GM21390 (cell line): ENCODE data around the gene PDCD4.

ENCODE experiments used
- ATAC-seq: cut with Tn5 transposase; IDR thresholded peaks from one replicate; pipeline ENCODE4 v1.9.1; 2021; ENCODE audit not compliant: unreplicated experiment

The PDCD4 gene

GRCh38 chr10:110860576-110861241, 11.0 kb upstream of the PDCD4 start:
- ATAC-seq = peak; percentile 56

DNA sequence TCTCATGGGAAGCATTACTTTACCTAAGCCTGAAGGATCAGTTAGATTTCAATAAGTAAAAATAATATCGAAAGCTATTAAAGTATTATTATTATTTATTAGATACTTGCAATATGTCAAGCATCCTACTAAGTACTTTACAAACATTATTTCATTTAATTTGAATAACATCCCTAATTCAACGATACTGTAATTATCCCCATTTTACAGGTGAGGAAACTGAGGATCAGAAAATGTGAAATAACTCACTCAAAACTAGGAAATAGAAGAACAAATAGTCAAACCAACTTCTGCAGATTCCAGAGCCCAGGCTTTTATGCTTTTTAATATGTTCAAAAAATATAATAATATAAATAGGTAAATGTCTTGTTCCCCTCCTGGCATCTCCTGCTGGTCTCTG, 10.3 kb upstream of the PDCD4 start:
- no peak for ATAC-seq

DNA sequence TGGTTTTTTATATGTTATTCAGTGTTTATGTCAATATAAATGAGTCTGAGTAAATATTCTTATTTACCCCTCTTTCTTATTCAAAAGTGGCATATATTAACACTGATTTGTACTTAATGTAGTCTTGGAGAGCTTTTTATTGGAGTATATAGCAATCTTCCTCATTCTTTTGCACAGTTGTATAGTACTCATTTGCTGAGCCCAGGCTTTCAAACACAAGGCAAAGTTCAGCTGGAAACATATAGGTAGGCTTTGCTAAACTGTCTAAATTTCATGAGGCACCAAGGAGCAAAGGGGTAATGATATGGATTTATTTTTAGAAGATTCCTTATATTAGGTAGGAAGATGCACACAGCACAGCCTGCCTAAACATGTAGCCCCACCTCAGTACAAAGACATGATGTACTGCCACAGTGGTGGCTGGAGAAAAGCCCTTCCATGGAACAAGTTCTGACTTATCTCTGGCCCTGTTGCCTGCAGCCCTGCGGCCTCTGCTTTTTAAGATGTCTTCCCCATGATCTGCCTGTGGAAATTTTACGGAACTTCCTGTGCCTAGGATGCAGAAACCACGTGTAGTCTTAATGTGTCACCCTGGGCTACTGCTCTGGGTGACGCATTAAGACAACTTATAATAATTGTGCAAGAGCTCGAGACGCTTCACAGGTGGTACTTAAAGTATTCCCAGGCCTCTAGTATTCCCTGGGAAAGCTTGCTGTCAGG, 9.6 kb upstream of the PDCD4 start:
- no peak for ATAC-seq

DNA sequence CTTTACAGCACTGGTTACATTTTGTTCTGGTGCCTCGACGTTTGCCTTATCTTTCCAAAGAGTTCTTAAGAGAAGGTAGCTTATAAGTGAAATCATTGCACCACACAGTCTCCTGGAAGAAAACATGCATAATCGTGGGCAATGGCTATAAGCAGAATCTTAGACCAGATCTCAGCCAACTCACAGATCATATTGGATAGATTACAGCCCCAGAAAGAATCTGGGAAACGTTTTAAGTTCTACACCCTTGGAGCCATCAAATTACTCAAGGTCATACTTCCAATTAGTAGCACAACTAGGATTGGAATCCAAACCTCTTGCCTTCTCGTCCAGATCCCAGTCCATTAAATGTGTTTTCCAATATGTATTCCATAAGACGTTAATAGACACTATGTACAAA, 8.8 kb upstream of the PDCD4 start:
- no peak for ATAC-seq

GRCh38 chr10:110863361-110863760, 8.4 kb upstream of the PDCD4 start:
- no peak for ATAC-seq

DNA sequence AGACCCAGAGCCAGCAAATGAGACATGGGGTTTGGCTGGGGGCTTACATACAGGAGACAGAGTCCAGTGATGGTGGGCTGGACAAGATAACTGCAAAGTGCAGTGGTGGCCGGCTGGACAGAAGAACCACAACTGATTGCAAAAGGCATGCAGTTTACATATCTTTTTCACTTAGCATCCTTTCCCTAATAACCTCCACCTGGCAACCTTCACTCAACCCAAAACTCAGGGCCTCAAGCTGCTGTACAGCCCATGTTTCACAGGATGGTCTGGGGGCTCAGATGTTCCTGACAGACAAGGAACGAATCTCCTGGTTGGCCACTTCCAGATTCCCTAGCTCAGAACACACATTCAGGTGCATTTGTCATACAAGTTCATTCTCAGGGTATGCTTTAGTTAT, 7.8 kb upstream of the PDCD4 start:
- no peak for ATAC-seq

DNA sequence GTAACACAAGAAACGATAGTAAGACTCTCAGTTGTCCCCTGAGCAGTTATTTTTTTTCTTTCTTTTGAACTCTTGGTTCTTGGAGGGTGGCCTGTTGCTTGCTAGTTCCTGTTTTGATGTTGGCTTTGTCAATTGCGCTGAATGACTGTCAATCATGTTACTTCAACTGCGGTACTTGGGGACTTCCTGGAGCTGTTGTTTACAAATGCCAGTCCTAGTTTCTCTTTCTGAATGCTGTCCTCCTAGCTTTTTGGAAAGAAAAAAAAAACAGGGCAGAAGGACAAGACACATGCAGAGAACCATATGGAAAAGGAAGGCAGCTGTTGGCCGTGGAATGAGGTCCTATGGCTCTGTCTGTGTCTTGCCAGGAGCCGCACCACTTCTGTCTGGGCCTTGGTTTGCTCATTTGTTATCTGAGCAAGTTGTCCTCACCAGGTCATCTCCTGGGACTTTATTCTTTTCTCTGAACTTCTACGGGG, 7.0 kb upstream of the PDCD4 start:
- ATAC-seq = peak; percentile 57

DNA sequence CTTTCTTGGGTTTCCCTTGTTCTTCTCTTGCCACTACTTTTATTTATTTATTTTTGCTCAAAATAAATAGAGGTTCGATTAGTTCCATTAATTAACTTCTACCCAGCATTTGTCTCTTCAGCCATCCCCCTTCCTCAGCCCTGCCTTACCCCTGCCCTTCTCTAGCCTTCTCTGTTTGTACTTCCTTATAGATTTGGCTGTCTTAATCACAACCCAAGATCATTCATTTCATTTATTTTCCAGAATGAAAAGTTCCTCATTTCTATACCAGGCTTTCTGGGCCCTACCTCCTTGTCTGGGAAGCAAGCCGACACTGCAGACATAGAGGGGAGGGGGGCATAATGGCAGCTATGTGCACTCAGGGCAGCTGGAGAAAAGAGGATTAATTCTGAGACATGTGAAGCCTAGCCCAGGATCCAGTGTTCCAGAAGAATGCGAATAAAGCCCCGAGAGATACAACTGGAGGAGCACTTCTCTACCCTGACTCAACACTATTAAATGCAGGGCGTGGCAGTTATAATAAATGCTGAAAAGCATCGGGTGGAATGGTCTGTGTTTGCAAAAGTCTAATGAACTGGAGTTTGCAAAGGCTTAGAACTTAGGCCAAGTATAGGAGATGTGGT, 6.4 kb upstream of the PDCD4 start:
- ATAC-seq = no peak

DNA sequence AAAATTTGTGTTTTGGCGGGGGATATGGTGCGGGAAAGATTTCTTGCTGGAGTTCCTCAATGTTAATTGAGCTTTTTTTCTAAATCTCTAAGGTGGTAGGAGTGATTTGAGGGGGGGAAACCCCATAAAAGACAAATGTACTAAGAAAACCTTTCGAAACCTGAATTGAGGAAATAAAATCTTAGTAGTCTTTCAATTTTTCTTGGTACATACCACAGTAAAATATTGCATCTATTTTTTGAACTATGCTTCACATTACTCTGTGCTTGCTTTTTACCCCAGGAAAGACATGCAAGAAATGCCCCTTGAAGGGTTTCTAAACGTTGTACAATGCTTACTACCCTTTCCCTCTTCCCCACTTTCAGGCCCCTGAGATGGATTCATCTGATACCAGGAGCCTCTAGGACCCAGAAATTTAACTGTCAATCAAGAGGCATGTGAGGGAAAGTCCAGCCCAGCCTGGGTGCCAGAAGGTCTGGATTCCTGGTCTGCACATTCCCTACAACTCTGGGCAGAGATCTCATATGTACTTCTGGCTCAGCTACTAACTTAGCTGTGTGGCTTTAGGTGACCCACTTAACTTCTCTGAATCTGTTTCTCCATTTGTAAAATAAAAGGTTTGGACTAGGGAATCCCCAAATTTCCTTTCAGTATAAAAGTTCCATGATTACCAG, 5.8 kb upstream of the PDCD4 start:
- no peak for ATAC-seq

DNA sequence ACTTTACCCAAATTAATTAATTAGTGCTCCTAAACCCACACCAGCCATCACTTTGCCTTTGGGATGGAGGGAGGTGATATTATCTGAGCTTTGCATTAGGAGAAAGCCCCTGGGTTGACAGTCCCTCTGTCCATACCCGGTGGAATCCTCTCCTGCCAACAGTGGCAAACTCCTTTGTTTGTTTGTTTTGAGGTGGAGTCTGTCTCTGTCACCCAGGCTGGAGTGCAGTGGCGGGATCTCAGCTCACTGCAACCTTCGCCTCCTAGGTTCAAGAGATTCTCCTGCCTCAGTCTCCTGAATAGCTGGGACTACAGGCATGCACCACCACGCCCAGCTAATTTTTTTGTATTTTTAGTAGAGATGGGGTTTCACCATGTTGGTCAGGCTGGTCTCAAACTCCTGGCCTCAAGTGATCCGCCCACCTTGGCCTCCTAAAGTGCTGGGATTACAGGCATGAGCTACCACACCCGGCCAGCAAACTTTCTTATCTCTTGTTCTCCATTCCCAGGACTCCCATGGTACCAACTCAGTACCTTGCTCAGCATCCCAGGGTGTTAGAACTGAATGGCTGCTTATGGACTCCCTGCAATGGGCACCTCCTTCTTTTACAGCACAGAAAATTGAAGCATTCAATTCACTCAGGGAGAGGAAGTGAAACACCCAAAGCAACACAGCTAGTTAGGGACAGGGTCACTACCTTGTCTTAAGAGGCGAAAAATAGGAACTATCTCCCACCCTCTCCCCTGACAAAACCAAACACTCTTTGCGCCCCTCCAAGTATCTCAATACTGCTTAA, 4.5 kb upstream of the PDCD4 start:
- peak; percentile 38 for ATAC-seq

- no peak for ATAC-seq
Observed at GRCh38 chr10:110867807-110868465, 3.8 kb upstream of the PDCD4 start.

DNA sequence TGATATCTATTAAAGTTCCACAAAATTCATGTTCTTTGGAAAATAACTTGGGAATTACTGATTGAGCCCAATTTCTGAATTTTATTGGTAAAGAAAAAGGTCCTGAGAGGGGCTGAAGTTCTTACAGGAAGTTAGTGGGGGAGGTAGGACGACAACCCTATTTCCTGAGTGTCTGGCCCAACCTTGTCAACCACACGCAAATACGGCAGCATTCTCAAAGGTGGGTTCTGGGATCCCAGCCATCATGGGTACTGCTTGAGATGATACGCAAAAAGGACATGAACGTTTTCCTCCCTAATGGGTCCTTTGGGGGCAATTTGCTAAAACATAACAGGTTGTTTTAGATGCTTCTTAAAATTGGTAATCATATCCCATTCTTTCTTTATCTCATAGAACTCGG, 2.7 kb upstream of the PDCD4 start:
- ATAC-seq = no peak

GRCh38 chr10:110870823-110871297, 868 bp upstream of the PDCD4 start:
- no peak for ATAC-seq

- peak; percentile 46 for ATAC-seq
Observed at GRCh38 chr10:110872145-110872983, 636 bp downstream of the PDCD4 start.

DNA sequence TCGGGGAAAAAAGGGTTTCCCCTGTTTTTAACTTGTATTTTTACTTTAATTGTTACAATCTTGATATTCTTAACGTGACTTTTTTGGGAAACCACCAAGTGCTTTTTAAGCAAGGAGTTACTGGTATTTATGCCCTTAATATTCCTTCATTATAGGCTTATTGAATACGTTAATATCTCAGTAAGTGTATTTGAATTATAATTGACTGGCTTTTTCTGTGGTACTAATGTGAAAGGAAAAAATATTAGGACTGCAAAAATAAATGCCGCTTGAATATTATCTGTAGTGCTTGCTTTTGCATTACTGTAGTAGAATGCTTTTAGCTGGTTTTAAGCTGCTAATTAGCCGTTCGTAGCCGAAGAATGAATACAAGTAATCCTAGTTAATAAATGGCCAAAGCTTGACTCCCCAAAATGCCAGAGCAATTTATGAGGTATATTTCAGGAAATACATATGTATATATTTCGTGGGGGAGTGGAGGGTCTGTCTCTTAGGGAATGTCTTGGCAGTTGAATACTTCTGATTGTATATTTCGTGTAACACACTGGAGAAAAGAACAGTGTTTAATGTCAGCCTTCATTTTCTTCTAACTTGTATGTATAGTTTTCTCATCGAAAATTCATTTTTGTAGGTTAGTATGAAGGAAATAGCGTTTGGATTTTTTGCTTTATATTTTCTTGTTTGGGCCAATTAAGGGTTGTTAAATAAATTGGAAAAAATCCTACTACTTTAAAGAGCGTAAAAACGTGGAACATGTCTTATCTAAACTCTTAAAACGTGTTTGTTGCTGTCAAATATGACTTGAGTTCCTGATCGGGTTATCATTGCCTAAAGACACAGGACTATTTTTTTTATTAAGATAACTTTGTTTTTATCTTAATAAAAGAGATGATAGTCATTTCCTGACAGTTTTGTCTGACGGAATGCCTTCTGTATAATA, 1.5 kb downstream of the PDCD4 start:
- ATAC-seq = no peak

DNA sequence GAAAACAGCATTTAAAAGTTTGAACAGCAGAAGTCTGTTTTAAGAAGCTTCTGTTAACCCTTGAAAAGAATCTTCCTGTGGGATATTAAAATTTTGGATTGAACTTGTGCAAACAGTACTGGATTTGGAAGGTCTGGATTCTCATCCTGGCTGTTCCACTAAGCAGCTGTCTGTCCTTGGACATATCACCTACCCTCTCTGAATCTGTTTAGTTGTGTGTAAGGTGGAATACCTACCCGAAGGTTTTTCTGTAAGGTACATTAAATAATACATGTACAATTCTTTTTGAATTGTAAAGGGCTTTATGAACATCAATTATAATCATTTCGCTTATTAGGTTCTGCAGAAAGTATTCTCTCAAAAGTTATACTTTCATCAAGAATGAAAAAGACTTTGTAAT, 2.2 kb downstream of the PDCD4 start:
- no peak for ATAC-seq

DNA sequence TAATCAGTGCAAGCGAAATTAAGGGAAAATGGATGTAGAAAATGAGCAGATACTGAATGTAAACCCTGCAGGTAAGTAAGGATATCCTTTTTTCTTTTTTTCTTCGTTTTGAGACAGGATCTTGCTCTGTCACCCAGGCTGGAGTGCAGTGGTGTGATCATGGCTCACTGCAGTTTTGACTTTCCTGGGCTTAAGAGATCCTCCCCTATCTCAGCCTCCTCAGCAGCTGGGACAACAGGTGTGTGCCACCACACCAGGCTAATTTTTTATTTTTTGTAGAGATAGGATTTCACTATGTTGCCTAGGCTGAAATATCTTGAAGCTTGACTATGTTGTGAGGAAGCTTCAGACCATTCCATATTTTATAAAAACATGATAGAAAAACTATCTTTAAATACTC, 4.3 kb downstream of the PDCD4 start:
- no peak for ATAC-seq

GRCh38 chr10:110876788-110877187, 5.1 kb downstream of the PDCD4 start:
- ATAC-seq = no peak
